Tibial artery (tissue), 4 donors: ENCODE data around the gene VGLL2.

ENCODE experiments used
- DNase-seq, 2 donors: peaks; one replicate each; pipeline ENCODE4 v3.0.0-alpha.2; 2019
- H3K27ac ChIP-seq, 2 donors: fragments of 200-600 bp; sonication (generic) in 1 of 2; 1 replicate in 1 of 2; 2 replicates in 1 of 2; pipeline ENCODE4 v1.5.1; 2018 to 2019; ENCODE audit warnings: mild to moderate bottlenecking in 1 of 2
- H3K27me3 ChIP-seq, 2 donors: fragments of 200-600 bp; sonication (generic) in 1 of 2; one replicate each; pipeline versions ENCODE4 v1.5.1 to v1.6.0; 2016 to 2019
- H3K36me3 ChIP-seq, 3 donors: fragments of 200-600 bp; sonication (generic) in 2 of 3; one replicate each; pipeline ENCODE4 v1.5.1; 2016 to 2019; ENCODE audit warnings: mild to moderate bottlenecking in 2 of 3
- H3K4me1 ChIP-seq, 4 donors: fragments of 200-600 bp; sonication (generic) in 2 of 4; 1 replicate in 3 of 4; 2 replicates in 1 of 4; pipeline ENCODE4 v1.5.1; 2016 to 2019
- H3K4me3 ChIP-seq, 2 donors: fragments of 200-600 bp; sonication (generic) in 1 of 2; 1 replicate in 1 of 2; 2 replicates in 1 of 2; pipeline ENCODE4 v1.5.1; 2018 to 2019; ENCODE audit warnings: mild to moderate bottlenecking in 2 of 2
- H3K9me3 ChIP-seq, 3 donors: fragments of 200-600 bp; sonication (generic) in 1 of 3; one replicate each; pipeline ENCODE4 v1.5.1; 2016 to 2019
- intact Hi-C: fragments of 100-400 bp; cut with DNase I; formaldehyde crosslinking; loops from one replicate; pipeline ENCODE4 v1.15.0; 2023; ENCODE audit warnings: low total_unique reads
- TF ChIP-seq, protein P1 (sequence below), 2 experiments: fragments of 200-600 bp in 1 of 2; fragments of 450-650 bp in 1 of 2; IDR thresholded peaks; one replicate each; pipeline ENCODE4 v1.5.1; 2017 to 2019; ENCODE audit warnings: antibody characterized with exemption in 2 of 2, mild to moderate bottlenecking in 1 of 2, moderate library complexity in 1 of 2

The VGLL2 gene

DNA sequence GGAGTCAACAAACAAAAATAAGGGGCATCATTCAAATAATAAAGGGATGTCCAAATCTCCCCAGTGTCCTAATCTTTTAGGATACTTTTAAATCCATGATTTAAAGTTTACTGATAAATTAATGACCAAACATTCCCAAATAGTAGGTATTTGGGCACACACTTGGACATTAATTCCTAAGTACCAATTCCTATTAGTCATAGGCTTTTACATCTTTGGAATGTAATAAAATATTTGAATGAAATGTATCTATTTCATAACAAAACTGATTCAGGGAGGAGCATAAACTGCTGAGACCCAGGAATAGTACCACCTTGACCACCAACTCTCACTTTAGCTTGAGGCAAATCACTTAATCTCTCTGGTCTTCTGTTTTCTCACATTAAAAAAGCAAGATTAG, 44.3 kb downstream of the VGLL2 start:
- no peak for DNase-seq
- Histone ChIP-seq H3K27me3 (no peaks in the 10 kb centered on the region), H3K9me3 (no peaks in the 10 kb centered on the region), H3K4me1 (no peaks in the 10 kb centered on the region), H3K4me3 (no peak overlapping the region), H3K27ac (no peak overlapping the region), H3K36me3 (no peaks in the 10 kb centered on the region)
- TF ChIP-seq, protein P1, sequence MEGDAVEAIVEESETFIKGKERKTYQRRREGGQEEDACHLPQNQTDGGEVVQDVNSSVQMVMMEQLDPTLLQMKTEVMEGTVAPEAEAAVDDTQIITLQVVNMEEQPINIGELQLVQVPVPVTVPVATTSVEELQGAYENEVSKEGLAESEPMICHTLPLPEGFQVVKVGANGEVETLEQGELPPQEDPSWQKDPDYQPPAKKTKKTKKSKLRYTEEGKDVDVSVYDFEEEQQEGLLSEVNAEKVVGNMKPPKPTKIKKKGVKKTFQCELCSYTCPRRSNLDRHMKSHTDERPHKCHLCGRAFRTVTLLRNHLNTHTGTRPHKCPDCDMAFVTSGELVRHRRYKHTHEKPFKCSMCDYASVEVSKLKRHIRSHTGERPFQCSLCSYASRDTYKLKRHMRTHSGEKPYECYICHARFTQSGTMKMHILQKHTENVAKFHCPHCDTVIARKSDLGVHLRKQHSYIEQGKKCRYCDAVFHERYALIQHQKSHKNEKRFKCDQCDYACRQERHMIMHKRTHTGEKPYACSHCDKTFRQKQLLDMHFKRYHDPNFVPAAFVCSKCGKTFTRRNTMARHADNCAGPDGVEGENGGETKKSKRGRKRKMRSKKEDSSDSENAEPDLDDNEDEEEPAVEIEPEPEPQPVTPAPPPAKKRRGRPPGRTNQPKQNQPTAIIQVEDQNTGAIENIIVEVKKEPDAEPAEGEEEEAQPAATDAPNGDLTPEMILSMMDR (IDR thresholded peaks at IDR 0.05) = no peak
- intact Hi-C loops = no loop called here

- DNase-seq = no peak
- H3K27me3 ChIP-seq = no peaks in the 10 kb centered on the region
- H3K4me3 ChIP-seq = no peak overlapping the region
- H3K9me3 ChIP-seq = no peaks in the 10 kb centered on the region
- TF ChIP-seq, protein P1 (IDR thresholded peaks at IDR 0.05) = no peak
- no peaks in the 10 kb centered on the region for H3K36me3 ChIP-seq
- H3K4me1 ChIP-seq = no peaks in the 10 kb centered on the region
- no peak overlapping the region for H3K27ac ChIP-seq
- intact Hi-C loops = no loop called here
Observed at GRCh38 chr6:117311310-117311709, 46.0 kb downstream of the VGLL2 start.

DNA sequence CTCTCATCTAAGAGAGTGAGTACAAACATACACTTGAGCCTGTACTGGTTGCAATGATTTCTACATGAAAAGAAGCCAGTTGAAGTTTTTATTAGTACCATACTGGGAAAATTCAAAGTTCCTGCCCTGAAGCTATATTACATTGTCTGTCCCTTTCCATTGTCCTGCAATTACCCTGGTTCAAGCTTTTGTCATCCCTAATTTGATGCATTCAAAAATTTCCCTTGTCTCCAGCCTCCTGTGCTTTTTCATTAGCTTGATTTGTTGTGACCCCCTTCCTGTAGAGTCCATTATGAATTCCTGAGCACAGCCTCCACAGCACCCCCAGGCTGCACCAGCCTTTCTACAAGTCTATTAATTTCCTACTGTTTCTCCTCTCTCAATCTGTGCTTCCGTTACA, 46.4 kb downstream of the VGLL2 start:
- no peak for DNase-seq
- intact Hi-C loops = no loop called here
- H3K4me3 ChIP-seq = no peak overlapping the region
- H3K27me3 ChIP-seq = no peaks in the 10 kb centered on the region
- H3K9me3 ChIP-seq = no peaks in the 10 kb centered on the region
- H3K4me1 ChIP-seq = no peaks in the 10 kb centered on the region
- H3K27ac ChIP-seq = no peak overlapping the region
- TF ChIP-seq, protein P1 (IDR thresholded peaks at IDR 0.05) = no peak
- no peaks in the 10 kb centered on the region for H3K36me3 ChIP-seq

GRCh38 chr6:117317261-117317660, 51.9 kb downstream of the VGLL2 start:
- Histone ChIP-seq H3K4me1 (no peaks in the 10 kb centered on the region), H3K36me3 (no peaks in the 10 kb centered on the region), H3K27ac (no peak overlapping the region), H3K9me3 (no peaks in the 10 kb centered on the region), H3K27me3 (no peaks in the 10 kb centered on the region), H3K4me3 (no peak overlapping the region)
- DNase-seq = no peak
- intact Hi-C loops = no loop called here
- TF ChIP-seq, protein P1 (IDR thresholded peaks at IDR 0.05) = no peak
